Heart right ventricle (tissue), 16 donors: ENCODE measurements around the gene FARP1. TPM values are rescaled to one million over a fixed set of nuclear protein-coding genes. Genes with fewer than 3 reads are reported as not detected.

Experiments
- ATAC-seq, 8 donors: fragments of 200-7000 bp; cut with Tn5 transposase; one replicate each; pipeline ENCODE4 v1.9.1; 2020; ENCODE audit warnings: mild to moderate bottlenecking in 8 of 8, moderate library complexity in 8 of 8, moderate number of reproducible peaks in 1 of 8
- DNase-seq, 2 donors: peaks; one replicate each; pipeline ENCODE4 v3.0.0-alpha.2; 2020
- H3K27ac ChIP-seq, 10 donors: fragments of 200-600 bp; sonication (generic) in 2 of 10; one replicate each; pipeline versions ENCODE4 v1.5.0 to v1.8.0; 2020 to 2022; ENCODE audit warnings: mild to moderate bottlenecking in 3 of 10
- H3K27me3 ChIP-seq, 7 donors: fragments of 200-600 bp; one replicate each; pipeline ENCODE4 v1.8.0; 2021 to 2022; ENCODE audit warnings: mild to moderate bottlenecking in 2 of 7
- H3K36me3 ChIP-seq, 9 donors: fragments of 200-600 bp; sonication (generic) in 1 of 9; one replicate each; pipeline versions ENCODE4 v1.5.0 to v1.8.0; 2020 to 2022; ENCODE audit warnings: mild to moderate bottlenecking in 2 of 9
- H3K4me1 ChIP-seq, 9 donors: fragments of 200-600 bp; sonication (generic) in 1 of 9; one replicate each; pipeline versions ENCODE4 v1.5.0 to v1.8.0; 2020 to 2022; ENCODE audit warnings: mild to moderate bottlenecking in 4 of 9
- H3K4me3 ChIP-seq, 10 donors: fragments of 200-600 bp; sonication (generic) in 2 of 10; one replicate each; pipeline versions ENCODE4 v1.5.0 to v1.8.0; 2020 to 2022; ENCODE audit warnings: mild to moderate bottlenecking in 7 of 10, moderate library complexity in 2 of 10
- H3K9me3 ChIP-seq, 11 donors: fragments of 200-600 bp in 10 of 11; sonication (generic) in 2 of 11; one replicate each; pipeline versions ENCODE4 v1.5.0 to v1.8.0; 2013 to 2022; ENCODE audit warnings: mild to moderate bottlenecking in 2 of 11, control low read depth in 1 of 11, moderate library complexity in 1 of 11
- CTCF ChIP-seq, 9 donors: fragments of 200-600 bp; sonication (generic) in 2 of 9; IDR thresholded peaks; one replicate each; pipeline versions ENCODE4 v1.5.0 to v1.8.0; 2021 to 2022; ENCODE audit warnings: antibody characterized with exemption in 9 of 9, mild to moderate bottlenecking in 5 of 9, moderate library complexity in 1 of 9
- WGBS, 2 donors: extraction: QIAGEN DNeasy Blood & Tissue Kit; methylation state at CpG; one replicate each; pipeline ENCODE4 v1.1.7; 2013; ENCODE audit warnings: inconsistent platforms in 1 of 2; 5-methylcytosine and 5-hydroxymethylcytosine counted together
- intact Hi-C, 10 donors: fragments of 100-400 bp; cut with DNase I; formaldehyde crosslinking; loops; one replicate each; pipeline versions ENCODE4 v1.11.1 to v1.14.2; 2022
- polyA plus RNA-seq, 2 donors: library from polyadenylated mRNA; stranded (reverse); fragments of 200-250 nt; gene quantifications; one replicate each; pipeline ENCODE4 v1.2.3, GENCODE V29; 2013
- total RNA-seq, 10 donors: library from RNA; stranded (reverse); fragmentation: NEBNext Ultra II Directional in 3 of 10; extraction: Animal tissue kit (Norgen Biotek cat#: 25700) in 3 of 10; gene quantifications; one replicate each; pipeline versions ENCODE4 v1.2.1 to v1.2.4, GENCODE V29; 2021 to 2023
- donor health status: Arrhythmogenic right ventricular cardiomyopathy.
- donor health status: ischemic (EF 13 %, LVEDD 7.1; RV severe dilation, severe dysfunction).
- donor health status: healthy with polysubstance abuse.
- donor health status: DM: no; HTN: yes; CAD: no.
- donor health status: DM: no; HTN: no; CAD: no.
- donor health status: ischemic (EF 25% LVEDD 6.9; RV normal size, moderate dysfunction).
- donor health status: ischemic (EF 25% LVEDD 5.7; RV mildly dilated, moderate dysfunction).
- donor health status: healthy.
- donor health status: DM: yes; HTN: yes; CAD: no.
- donor health status: Ischemic cardiomyopathy.
- donor health status: ischemic (EF 35%, LVEDD 5.7; RV mildly dilated, moderate dysfunction).
- donor health status: nonischemic (EF 11% LVEDD 7.7; RV severe dilation, severe dysfunction).
- donor health status: DM: yes; HTN: yes; CAD: no.
- donor health status: PGD.
- donor health status: ischemic (EF 29% LVEDD 5.4; RV normal size, mild dysfunction).
- donor health status: nonischemic (EF 23%, LVEDD 6.1; RV moderate dilation, normal function).

Gene FARP1
- total and polyA plus RNA-seq, 12 donors = 6.9 to 72.9 (median 17.1) TPM

- Histone ChIP-seq H3K27ac (peak overlapping the region in 1 of 10 donors; percentile 6), H3K36me3 (peaks cover 0 to 97% (median 33%) of the 10 kb centered on the region in 9 donors), H3K27me3 (no peaks in the 10 kb centered on the region), H3K9me3 (no peaks in the 10 kb centered on the region), H3K4me1 (peaks cover 5 to 51% (median 30%) of the 10 kb centered on the region in 9 donors), H3K4me3 (no peak overlapping the region)
- TF ChIP-seq CTCF (IDR thresholded peaks at IDR 0.05) = no peak
- intact Hi-C loops = loop anchor here in 3 of 10 donors (10.0 kb wide), 2 partner anchors 378 to 388 kb away; no protein-coding TSS in a partner anchor
- peak in 2 of 8 donors; percentile 21 to 52 for ATAC-seq
- WGBS, 2 donors = 79 to 82% methylated on average over 6 of the region's 6 CpGs
- DNase-seq = no peak
Measured at GRCh38 chr13:98456413-98456845, 313.5 kb downstream of the FARP1 start.

- intact Hi-C loops = loop anchor here in 3 of 10 donors (10.0 kb wide), 2 partner anchors 378 to 388 kb away; no protein-coding TSS in a partner anchor
Measured at GRCh38 chr13:98457053-98457452, 314.2 kb downstream of the FARP1 start.

GRCh38 chr13:98458431-98458830 is 315.5 kb downstream of the FARP1 start:
- peaks cover 0 to 98% (median 31%) of the 10 kb centered on the region in 9 donors for H3K36me3 ChIP-seq
- H3K4me3 ChIP-seq = no peak overlapping the region
- intact Hi-C loops = loop anchor here in 3 of 10 donors (10.0 kb wide), 2 partner anchors 376 to 386 kb away; no protein-coding TSS in a partner anchor
- ATAC-seq = no peak
- no peak for TF ChIP-seq CTCF (IDR thresholded peaks at IDR 0.05)
- H3K27me3 ChIP-seq = no peaks in the 10 kb centered on the region
- no peaks in the 10 kb centered on the region for H3K9me3 ChIP-seq
- 79 to 85% methylated on average over 16 of the region's 16 CpGs for WGBS, 2 donors
- no peak for DNase-seq
- H3K27ac ChIP-seq = no peak overlapping the region
- peaks cover 10 to 42% (median 25%) of the 10 kb centered on the region in 9 donors for H3K4me1 ChIP-seq

More at GRCh38 chr13:98457053-98457452, 314.2 kb downstream of the FARP1 start:
- Histone ChIP-seq H3K9me3 (no peaks in the 10 kb centered on the region), H3K4me1 (peaks cover 5 to 45% (median 28%) of the 10 kb centered on the region in 9 donors), H3K4me3 (no peak overlapping the region), H3K36me3 (peaks cover 0 to 97% (median 33%) of the 10 kb centered on the region in 9 donors), H3K27ac (no peak overlapping the region), H3K27me3 (no peaks in the 10 kb centered on the region)
- no peak for ATAC-seq
- no peak for DNase-seq
- no peak for TF ChIP-seq CTCF (IDR thresholded peaks at IDR 0.05)
- WGBS, 2 donors = 94% methylated on average over 13 of the region's 13 CpGs

GRCh38 chr13:98459171-98459681 is 316.3 kb downstream of the FARP1 start:
- Histone ChIP-seq H3K4me1 (peaks cover 6 to 38% (median 22%) of the 10 kb centered on the region in 9 donors), H3K36me3 (peaks cover 0 to 97% (median 31%) of the 10 kb centered on the region in 9 donors), H3K9me3 (no peaks in the 10 kb centered on the region), H3K4me3 (no peak overlapping the region), H3K27ac (no peak overlapping the region), H3K27me3 (no peaks in the 10 kb centered on the region)
- WGBS, 2 donors = 94 to 95% methylated on average over 18 of the region's 18 CpGs
- no peak for TF ChIP-seq CTCF (IDR thresholded peaks at IDR 0.05)
- DNase-seq = no peak
- intact Hi-C loops = loop anchor here in 3 of 10 donors (10.0 kb wide), 2 partner anchors 376 to 386 kb away; no protein-coding TSS in a partner anchor
- ATAC-seq = no peak
